NCI-H82 treated with DMSO at 0.1 percent for 48 hours (cell line): Measurements from ENCODE around the gene PLPP4.

Experiments used
- DNase-seq: peaks from one replicate; lab custom pipeline; 2025; ENCODE audit not compliant: unreplicated experiment; lab: John Stamatoyannopoulos, UW

PLPP4 gene

DNA sequence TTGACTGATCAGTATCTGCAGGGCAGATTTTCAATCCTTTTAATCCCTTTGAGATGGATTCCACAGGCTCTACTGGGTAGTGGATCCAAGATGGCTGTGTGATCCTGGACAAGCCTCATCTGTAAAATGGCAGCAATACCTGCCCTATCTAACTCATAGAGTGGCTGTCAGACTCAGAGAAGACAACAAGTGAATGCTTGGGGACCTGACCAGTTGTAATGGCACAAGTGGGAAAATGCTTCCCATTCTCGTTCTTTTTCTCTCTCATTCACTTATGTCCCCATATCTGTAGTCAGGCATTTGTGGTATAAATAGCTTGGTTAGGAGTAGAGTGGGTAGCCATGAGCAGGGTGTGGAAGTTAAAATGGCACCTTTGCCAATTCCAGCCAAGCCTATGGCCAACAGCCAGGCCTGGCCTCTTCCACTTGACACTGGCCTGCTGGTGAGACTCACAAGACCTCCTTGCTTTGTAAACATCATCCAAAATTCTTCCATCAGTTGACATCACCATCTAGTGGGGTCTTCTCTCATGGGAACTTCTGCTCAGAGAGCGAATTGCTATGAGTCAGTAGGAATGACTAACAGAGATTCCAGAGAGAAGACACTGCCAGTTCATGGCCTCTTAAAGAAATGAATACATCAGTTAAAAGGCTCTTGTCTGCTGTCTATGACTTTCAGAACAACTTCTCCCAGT is 150.1 kb downstream of the PLPP4 start:
- no peak for DNase-seq

DNA sequence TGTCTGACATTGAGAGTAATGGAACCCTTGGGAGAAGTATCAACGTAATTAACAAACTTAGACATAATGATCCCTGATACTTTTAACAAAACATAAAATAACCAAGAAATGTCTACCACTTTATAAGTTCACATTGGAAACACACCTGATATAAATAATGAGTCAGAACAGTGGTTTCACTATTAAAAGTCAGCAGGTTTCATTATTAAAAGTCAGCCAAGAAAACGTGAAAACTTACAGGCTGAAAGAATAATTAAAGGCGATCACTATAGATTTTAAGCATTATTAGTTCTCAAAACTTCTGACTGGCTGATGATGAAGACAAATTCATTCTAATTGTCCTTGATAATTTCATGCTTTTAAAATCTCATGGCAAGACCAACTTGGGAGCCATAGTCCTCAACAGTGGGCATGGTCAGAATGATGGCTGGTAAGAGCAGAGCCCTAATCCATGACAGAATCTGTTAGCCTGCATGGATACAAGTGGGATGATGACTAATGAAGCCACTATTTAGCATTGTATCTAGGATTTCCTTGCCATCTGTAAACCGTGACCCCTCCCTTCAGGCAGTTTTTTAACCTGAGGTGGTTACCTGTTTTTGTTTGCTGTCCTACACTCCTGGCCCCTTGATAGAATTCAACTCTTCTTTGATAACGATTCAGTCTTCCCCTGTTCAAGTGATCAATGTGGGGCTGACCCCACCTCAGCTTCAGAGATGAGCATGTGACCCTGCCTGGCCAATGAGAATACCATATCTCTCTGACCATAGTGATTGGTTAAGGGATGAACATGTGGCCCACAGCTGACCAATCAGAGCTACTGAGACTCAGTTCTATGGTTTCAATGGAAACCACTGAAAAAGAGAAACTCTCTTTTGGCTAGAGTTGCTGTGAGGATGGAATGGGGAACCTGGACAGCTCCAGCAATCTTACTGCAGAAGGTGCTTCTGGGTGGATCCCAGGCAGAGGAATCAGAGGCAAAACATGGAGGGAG is 151.0 kb downstream of the PLPP4 start:
- no peak for DNase-seq

DNA sequence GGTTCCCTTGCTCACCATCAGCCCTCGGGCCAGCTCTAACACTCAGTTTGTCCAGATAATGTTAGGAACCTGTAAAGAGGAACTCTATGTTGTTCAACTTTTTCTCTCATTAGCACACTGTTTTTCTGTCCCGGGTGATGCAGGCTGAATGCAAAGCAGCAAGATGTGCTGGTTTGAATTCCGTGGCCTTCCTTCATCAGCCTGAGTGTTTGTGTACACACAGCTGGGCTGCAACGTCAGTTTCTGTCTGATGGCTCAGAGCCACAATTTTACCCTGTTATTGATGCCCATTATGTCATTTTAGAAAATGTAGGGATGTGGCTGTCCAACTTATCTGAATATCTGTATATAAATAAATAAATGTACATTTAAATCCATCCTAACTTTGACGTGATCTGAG is 152.0 kb downstream of the PLPP4 start:
- no peak for DNase-seq

GRCh38 chr10:120610791-120611190 is 153.8 kb downstream of the PLPP4 start:
- no peak for DNase-seq

- no peak for DNase-seq
Measured at GRCh38 chr10:120612756-120613155, 155.7 kb downstream of the PLPP4 start.

- DNase-seq: no peak
Measured at GRCh38 chr10:120613180-120613579, 156.2 kb downstream of the PLPP4 start.

DNA sequence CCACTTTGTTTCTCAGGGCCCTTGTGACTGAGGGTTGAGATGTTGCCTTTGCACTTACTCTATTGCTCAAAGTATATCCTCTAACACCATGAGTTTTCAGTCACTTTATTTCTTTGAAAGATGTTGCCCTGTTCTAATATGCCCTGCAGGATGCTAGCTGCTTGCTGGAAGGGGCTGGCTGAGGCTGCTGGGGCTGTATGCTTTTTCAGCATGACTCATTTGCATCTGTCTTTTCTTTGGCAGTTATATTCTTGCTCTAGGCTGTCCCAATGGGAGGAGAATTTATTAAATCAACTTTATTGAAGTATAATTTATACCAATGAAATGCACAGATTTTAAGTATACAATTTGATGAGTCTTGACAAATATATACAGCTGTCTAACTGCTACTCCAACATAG is 157.7 kb downstream of the PLPP4 start:
- no peak for DNase-seq

GRCh38 chr10:120616311-120616911 is 159.4 kb downstream of the PLPP4 start:
- no peak for DNase-seq

DNA sequence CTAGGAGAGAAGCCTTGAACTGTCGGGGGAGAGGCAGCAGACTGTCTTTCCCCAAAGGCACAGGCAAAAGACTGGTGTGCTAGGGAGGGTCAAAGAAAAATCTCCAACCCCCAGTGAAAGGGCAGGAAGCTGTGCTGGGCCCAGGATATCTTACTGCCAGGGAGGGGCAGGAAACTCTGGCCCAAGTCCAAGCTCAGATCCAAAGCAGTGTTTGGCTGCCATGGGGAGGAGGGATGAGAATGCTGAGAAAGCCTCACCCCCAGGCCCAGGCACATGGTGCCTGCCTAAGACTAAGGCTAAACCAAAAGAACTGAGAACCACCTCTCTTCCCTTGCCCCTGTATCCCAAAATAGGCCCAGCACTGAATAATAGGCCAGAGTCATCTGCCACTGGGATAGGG is 171.2 kb downstream of the PLPP4 start:
- DNase-seq: no peak

- DNase-seq: no peak
Measured at GRCh38 chr10:120630266-120630665, 173.2 kb downstream of the PLPP4 start.

DNA sequence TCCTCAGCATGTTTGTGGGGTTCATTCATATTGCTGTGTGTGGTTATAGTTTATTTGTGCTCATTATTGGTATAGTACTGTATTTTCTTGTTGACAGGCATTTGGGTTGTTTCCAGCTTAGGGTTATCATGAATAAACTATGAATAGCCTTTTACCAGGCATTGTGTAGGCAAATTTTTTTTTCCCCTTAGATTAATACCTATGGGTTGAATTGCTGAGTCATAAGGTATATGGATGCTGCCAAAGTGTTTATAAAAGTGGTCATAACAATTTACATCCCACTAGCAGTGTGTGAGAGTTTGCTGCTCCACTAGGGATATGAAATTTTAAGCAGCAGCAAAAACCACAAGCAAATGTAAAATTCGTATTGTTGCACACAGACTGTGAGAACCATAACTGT is 175.0 kb downstream of the PLPP4 start:
- DNase-seq: no peak

GRCh38 chr10:120632942-120633341 is 175.9 kb downstream of the PLPP4 start:
- DNase-seq: no peak

DNA sequence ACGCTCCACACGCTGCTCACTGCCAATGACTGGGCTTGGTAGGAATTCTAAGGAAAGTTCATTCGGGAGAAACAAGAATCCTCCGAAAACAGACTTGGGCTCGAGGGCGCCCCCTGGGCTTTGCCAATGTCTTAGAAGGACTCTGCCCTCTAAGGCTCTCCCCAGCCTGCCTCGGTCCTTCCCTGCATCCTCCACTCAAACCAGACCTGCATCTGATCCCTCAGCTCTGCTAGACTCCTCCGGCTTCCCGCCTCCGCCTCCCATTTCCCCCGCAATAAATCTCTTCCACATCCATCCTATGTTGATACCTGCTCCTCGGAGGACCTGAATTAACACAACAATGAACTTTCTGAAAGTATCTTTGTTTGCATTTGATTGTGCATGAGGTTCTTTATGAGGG is 177.6 kb downstream of the PLPP4 start:
- no peak for DNase-seq
